HG03460 (cell line): ENCODE results near the gene TDRD12.
"Not testable (repeated sequence)": the region's sequence is repeated elsewhere in the genome, so short reads cannot be mapped to it uniquely, and the experiment has no call there.

Experiments used
- ATAC-seq: cut with Tn5 transposase; IDR thresholded peaks from one replicate; pipeline ENCODE4 v1.9.1; 2021; ENCODE audit not compliant: unreplicated experiment

TDRD12 gene

DNA sequence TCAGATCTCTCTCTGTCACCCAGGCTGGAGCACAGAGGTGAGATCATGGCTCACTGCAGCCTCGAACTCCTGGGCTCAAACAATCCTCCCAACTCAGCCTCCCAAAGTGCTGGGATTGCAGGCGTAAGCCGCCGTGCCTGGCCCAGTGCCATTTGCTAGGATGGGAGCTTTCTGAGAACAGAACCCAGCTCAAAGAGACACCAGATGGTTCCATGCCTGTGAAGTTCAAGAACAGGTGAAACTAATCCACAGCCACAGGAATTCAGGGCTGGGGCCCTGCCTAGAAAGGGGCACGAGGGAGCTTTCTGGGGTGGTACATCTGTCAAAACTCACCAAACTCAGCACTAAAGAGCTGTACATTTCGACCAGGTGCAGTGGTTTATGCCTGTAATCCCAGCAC lies 145.8 kb downstream of the TDRD12 start:
- ATAC-seq = no peak

DNA sequence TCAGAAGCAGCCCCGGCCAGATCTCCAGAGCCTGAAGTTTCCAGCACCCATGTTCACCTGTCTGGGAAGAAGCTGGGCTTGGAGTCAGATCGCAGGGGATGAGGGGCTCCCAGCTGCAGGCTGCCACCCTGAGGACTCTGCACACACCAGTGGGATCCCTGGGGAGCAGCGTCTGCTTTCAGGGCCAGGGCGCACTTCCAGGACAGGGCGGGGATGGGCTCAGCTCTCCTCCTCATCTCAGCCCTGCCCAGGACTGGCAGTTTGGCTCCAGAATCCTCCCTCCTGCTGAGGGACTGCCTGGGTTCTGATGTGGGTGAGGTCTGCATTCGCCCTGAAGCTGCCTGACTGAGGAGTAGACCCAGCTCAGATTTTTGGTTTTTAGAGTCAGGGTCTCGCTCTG lies 146.5 kb downstream of the TDRD12 start:
- ATAC-seq = no peak

DNA sequence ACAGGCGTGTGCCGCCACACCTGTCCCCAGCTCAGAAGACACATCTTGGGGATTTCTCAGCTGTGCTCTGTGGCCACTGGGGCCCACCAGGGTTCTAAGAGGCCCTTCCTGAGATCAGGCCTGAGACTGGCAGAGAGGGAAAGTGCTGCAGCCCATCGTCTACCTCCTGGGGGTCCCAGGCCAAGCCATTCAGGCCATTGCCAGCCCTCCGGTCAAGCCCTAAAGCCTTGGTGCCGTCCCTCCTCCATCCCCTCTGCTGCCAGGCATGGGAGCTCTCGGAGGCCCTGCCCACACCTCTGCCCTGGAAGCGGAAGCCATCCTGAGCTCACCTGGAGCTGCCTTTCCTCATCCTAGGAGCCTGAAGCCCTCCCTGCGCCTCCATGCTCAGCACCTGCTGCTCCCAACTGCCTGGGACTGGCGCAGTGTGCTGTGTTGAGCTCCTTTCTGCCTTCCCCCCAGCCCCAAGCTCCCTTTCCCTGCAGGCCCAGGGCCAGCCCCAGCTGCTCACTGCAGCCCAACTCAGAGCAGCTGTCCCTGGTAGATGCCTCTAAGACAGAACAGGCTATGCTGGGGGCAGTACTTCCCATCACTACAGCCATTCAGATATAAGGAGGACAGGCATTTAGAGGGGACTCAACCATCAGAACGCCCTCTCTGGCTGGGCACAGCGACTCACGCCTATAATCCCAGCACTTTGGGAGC lies 147.1 kb downstream of the TDRD12 start:
- ATAC-seq = no peak

DNA sequence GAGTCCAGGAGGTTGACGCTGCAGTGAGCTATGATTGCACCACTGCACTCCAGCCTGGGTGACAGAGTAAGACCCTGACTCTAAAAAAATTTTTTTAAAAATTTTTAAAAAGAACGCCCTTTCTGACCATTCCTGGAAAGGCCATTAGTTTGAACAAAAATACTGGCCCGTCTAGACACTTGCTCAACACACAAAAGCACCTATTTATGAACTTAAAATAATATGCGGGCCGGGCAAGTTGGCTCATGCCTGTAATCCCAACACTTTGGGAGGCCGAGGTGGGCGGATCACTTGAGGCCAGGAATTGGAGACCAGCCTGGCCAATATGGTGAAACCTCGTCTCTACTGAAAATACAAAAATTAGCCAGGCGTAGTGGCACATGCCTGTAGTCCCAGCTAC lies 147.9 kb downstream of the TDRD12 start:
- not testable (repeated sequence) for ATAC-seq

DNA sequence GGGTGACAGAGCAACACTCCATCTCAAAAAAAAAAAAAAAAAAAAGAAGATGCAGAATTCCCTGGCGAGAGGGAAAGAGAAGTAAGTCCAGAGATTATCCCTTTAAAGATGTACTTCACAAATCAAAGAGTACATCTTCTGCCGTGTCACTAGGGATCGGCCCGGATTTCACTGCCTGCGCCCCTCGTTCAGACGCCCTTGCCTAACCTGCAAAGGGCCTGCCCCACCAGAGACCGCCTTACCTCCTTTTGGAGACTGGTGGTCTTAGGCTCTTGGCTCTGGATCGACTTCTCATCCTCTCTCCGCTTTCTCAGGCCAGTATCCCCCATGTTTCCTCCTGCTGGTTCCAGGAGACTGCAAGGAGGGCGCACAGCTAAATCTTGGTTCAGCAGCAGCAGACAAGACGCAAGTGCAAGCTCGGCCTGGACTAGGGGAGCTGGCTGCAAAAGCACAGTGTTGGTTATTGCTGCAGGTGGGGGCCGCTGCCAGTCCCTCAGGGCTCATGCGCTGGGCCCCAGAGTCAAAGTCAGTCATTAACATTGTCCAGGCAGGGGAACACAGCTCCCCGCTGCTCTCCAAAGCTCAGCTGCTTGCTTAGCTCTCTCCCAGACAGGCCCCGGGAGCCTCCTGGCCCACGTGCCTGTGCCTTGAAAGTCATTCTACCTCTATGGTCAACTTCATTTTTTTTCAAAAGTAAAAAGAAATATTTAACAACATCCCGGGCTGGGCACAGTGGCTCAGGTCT lies 148.8 kb downstream of the TDRD12 start:
- no peak for ATAC-seq

DNA sequence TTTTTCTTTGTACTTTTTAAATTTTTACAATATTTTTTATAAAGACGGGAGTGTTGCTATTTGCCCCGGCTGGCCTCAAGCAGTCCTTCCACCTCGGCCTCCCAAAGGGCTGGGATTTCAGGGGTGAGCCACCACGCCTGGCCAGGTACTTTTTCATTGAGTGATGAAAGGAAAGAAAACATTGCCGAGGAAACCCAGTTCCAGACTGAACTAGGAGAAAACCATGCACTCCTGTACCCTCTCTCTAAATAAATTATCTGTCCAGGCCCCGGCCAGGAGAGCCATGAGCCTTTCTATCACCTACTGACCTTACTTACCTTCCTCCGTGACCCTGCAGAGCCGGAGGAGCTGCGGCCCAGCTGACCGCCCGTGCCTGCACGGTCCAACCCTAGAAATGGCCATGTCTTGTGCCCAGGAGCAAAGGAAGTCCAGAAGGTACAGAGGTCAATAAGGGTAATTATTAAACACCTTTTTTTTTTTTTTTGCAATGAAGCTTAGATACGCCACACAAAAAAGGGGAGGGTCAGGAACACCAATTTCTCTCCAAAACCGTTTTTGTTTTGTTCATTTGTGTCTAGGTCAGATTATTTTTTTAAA lies 149.9 kb downstream of the TDRD12 start, which contains the start of gene SLC7A9:
TSS of gene SLC7A9 (minus strand) at position 399 of the 597 bp plus-strand sequence. CDS start 1,233 bp downstream, outside the sequence.
- no peak for ATAC-seq

DNA sequence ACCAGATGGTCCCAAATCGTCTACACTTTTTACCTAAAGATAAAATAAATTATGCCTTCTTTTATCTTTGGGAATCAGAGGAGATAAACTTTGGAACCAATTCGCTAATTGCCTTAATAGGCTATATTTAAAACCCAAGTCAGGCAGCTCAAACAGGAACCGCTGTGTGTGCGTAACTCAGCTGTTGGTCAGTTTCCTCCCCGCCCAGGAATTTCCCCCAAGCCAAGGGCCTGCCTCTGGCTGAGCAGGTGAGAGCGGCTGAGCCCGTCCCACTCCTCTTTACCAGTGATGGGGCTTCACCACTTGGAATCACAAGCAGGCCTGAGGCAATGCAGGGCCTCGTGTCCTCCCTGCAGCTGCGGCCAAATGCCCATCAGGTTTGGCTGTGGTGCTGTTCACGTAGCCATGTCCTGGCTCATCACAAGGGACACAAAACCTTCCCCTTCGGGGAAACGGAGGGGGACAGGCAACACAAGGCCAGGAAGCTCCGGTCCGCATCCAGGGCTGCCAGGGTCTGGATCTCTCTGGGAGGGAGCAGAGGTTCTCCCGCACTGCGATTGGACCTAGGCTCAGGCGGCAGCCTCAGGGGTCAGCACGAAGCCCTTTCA lies 150.5 kb downstream of the TDRD12 start:
- ATAC-seq = no peak

DNA sequence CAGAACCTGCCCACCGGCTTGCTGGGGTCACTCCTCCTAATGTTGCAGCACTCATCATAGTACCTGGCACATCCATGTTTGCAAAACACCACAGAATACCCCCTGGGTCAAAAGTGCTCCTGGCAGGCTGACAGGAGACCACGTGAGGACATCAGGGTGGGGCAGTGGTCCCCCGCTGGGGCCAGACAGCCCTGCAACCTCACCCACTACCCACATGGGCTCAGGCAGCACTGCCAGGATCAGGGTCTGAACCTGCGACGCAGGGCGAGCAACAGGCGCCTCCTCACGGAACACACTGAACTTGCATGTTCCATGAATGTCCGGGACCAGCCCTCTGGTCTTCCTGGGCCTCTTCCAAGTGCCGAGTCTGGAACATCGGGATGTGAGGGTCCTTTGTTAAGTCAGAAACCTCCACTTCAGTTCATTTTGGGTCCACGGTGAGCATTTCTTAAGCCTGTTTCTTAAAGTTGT lies 151.4 kb downstream of the TDRD12 start:
- ATAC-seq = no peak

DNA sequence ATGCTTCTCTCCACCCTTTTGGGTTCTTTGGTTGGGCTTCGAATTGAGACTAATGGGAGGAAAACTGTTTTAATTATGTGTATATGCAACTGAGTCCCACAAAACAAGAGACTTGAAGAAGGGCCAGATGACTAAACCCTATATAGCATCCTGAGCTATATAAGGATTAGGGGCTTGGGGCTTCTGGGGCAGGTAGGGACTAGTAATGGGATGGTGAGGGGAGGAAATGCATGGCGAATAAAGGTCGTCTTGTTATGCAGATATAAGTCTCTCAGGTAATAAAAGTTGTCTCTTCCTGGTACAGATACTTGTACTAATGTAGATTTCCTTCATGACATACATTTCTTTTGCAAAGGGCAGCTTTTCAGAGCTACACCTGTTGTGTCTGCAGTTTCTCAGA lies 152.8 kb downstream of the TDRD12 start:
- ATAC-seq = no peak

DNA sequence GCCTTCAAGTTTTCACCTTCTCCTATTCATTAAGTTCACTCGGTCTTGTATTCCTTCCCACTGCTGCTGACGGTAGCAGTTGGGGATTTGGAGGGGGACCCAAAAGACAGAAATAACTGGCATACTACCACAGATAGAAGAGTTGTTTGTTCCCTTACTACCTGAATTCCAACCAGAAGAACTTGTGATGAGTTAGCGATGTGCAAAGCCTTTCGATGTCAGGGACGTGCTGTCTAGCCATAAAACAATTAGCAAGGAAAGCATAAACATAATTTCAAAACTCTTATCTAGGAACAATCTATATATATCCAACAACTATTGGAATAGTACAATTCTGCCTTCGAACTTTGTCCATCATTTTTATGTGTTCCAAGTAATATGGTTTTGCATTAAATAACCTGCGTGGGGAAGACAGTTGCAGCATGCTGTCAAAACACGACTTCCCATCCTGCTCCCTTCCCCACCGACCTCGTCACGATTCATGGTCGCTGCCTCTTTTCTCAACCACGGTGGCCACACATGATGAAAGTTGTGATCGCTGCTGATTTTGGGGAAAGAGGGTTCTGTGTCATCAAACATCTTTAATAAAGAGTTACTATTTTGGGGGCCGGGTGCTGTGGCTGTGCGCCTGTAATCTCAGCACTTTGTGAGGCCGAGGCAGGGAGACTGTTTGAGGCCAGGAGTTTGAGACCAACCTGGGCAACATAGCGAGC lies 153.8 kb downstream of the TDRD12 start:
- ATAC-seq = no peak

DNA sequence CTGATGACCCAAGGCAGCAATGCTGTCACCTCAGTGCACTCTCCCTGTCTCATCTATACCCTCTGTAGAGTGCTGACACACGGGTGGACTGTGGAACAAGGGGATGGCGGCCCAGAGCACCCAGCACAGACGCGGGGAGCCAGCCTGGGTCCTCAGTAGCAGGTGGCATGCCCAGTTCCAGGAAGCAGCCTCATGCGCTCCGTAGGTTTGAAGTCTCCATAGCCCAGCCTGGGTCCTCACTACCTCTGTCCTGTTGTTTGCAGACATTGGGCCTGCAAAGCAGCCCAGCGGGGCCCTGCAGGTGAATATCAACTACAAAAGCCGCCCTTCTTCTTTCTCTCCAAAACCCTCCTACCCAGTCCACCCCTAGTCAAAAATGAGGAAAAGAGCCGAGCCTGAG lies 155.0 kb downstream of the TDRD12 start:
- ATAC-seq = no peak

DNA sequence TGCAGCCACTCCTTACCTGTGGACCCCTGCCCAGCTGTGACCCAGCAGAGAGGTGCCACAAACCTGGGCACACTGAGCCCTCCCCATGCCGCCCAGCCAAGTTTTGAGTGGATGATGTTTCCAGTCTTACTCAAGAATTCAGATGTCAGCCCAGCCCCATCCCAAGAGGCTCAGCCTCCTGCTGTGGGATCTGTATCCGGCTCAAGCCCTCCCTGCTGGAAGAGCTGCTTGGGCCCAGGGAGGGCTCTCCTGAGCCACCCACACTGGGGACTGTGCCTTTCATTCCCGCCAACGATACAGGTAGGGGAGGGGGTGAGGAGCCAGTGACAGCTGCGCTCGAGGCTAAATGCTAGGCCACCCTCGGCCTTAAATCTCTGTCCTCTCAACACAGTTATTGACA lies 155.9 kb downstream of the TDRD12 start:
- ATAC-seq = no peak

DNA sequence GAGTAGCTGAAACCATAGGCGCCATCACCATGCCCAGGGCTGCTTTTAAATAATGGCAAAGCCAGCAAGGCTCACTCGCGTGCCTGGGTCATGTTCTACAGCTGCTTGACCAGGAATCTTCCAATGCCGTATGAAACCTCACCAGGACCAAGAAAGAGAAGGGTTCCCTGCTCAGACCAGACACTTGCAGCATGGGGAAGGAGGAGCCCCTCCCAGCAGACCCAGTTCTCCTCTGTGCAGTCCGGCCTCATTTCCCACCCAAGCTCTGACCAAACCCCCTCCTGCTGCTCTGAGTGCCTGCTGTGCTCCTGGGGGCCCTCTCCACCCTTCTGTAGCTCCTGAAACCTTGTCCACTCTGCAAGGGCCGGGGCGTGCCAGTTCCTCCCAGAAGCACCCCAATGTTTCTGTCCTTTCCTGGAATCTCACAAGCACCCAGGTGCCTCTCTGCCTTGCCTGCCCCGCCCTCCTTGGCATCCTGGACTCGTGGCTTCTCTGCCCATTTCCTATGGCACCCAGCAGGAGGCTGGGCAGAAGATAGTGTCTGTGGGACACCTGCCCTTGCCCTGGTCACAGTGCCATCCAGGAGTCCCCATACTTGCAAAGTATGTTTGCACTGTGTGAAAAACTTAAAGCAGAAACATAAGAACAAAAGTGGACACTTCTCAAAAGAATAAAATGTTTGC lies 156.8 kb downstream of the TDRD12 start:
- no peak for ATAC-seq

DNA sequence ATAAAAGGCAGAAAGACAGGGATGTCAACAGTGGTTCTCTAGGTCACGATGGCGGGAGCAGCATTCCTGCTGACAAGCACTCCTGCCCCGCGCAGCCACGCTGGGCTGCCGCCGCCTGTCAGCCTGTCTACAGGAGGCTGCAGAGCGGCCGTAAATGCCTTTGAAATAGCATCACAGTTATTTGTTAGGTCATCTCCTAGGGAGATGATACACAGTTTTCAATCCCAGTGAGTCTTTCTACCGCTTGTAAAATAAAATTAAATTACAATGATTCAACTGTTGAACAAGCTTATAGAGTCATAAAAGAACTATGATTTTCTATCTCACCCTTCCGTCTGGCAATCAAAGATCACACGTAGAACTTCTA lies 157.3 kb downstream of the TDRD12 start:
- ATAC-seq = no peak
